HUES6 (cell line): ENCODE results near the gene FAM131C.
"Not testable (repeated sequence)": the region's sequence is repeated elsewhere in the genome, so short reads cannot be mapped to it uniquely, and the experiment has no call there.

Experiments
- H3K27ac ChIP-seq: 2 replicates; pipeline ENCODE4 v1.7.0; 2013; ENCODE audit warnings: low read depth, mild to moderate bottlenecking, low read length, inconsistent platforms
- H3K27me3 ChIP-seq: 2 replicates; pipeline ENCODE4 v1.6.1; 2013; ENCODE audit warnings: low read length; ENCODE audit not compliant: control insufficient read depth, insufficient read depth
- H3K36me3 ChIP-seq: 2 replicates; pipeline ENCODE4 v1.6.1; 2013; ENCODE audit warnings: low read length; ENCODE audit not compliant: control insufficient read depth, insufficient read depth
- H3K4me1 ChIP-seq: 2 replicates; pipeline ENCODE4 v1.6.1; 2013; ENCODE audit warnings: low read length; ENCODE audit not compliant: control insufficient read depth, insufficient read depth
- H3K4me3 ChIP-seq: 2 replicates; pipeline ENCODE4 v1.5.1; 2013; ENCODE audit warnings: low read depth, low read length
- H3K9ac ChIP-seq: one replicate; pipeline ENCODE4 v1.6.1; 2013; ENCODE audit warnings: mild to moderate bottlenecking, low read length
- H3K9me3 ChIP-seq: 2 replicates; pipeline ENCODE4 v1.6.1; 2013; ENCODE audit warnings: low read depth, low read length; ENCODE audit not compliant: control insufficient read depth, insufficient read depth

The FAM131C gene

DNA sequence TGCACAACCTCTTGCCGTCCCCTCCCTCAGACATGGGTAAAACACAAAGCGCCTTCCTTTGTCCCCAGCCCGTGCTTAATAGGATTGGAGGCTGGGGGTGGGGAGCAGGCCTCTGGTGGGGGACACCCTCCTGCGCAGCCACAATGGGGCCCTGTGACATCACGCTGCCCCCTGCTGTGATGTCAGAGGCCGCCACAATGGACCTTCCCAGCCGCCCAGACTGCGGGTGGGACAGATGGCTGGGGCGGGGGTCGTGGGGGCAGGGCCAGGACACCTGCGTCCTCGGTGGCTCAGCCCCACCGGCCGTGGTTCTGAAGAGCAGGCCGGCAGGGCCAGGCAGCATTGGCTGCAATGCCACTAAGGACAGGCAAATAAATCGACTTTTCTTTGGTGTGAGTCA lies 42.6 kb upstream of the FAM131C start:
- peak overlapping the region; percentile 81 for H3K27ac ChIP-seq
- no peak overlapping the region; the same call in 1 of the 2 replicates for H3K4me3 ChIP-seq
- H3K9ac ChIP-seq, result peak overlapping the region; percentile 70
- peaks cover 74% of the 10 kb centered on the region for H3K4me1 ChIP-seq
- H3K9me3 ChIP-seq, result no peaks in the 10 kb centered on the region
- no peaks in the 10 kb centered on the region for H3K27me3 ChIP-seq
- H3K36me3 ChIP-seq, result no peaks in the 10 kb centered on the region

DNA sequence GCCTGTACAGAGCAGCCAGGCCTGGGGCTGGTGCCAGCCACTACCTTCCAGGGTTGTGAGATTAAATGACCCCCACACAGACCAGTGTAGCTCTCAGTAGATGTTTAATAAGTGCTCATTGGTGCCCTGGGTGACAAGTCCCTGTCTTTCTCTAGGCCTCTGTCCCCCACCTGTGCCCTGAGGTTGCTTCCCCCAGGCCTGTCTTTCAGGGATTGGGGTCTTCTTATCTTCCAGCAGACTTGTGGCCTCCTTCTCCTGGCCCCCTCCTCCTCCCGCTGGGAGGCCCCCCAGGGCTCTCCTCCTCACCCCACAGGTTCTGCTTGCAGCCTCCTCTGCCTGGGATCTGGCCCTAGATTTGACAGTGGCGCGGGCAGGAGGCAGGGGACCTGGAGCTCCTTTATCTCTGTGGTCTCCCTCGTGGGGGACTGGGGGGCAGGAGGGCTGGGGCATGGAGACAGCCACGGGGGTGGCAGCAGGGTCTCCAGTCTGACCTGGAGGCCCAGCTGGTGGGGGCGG lies 42.1 kb upstream of the FAM131C start:
- Histone ChIP-seq H3K4me1 (peaks cover 74% of the 10 kb centered on the region), H3K9ac (peak overlapping the region; percentile 78), H3K27me3 (no peaks in the 10 kb centered on the region), H3K36me3 (no peaks in the 10 kb centered on the region), H3K9me3 (no peaks in the 10 kb centered on the region), H3K27ac (peak overlapping the region; percentile 91), H3K4me3 (0 out of 2 replicates have a peak overlapping the region, but pooled peaks have one; percentile 15)

- H3K27ac ChIP-seq, result peak overlapping the region; percentile 91
- no peaks in the 10 kb centered on the region for H3K36me3 ChIP-seq
- H3K4me1 ChIP-seq, result peaks cover 68% of the 10 kb centered on the region
- H3K4me3 ChIP-seq, result 0 out of 2 replicates have a peak overlapping the region, but pooled peaks have one; percentile 15
- H3K27me3 ChIP-seq, result no peaks in the 10 kb centered on the region
- H3K9ac ChIP-seq, result peak overlapping the region; percentile 78
- H3K9me3 ChIP-seq, result no peaks in the 10 kb centered on the region
These were observed 41.3 kb upstream of the FAM131C start for GRCh38 chr1:16114527-16115467.

DNA sequence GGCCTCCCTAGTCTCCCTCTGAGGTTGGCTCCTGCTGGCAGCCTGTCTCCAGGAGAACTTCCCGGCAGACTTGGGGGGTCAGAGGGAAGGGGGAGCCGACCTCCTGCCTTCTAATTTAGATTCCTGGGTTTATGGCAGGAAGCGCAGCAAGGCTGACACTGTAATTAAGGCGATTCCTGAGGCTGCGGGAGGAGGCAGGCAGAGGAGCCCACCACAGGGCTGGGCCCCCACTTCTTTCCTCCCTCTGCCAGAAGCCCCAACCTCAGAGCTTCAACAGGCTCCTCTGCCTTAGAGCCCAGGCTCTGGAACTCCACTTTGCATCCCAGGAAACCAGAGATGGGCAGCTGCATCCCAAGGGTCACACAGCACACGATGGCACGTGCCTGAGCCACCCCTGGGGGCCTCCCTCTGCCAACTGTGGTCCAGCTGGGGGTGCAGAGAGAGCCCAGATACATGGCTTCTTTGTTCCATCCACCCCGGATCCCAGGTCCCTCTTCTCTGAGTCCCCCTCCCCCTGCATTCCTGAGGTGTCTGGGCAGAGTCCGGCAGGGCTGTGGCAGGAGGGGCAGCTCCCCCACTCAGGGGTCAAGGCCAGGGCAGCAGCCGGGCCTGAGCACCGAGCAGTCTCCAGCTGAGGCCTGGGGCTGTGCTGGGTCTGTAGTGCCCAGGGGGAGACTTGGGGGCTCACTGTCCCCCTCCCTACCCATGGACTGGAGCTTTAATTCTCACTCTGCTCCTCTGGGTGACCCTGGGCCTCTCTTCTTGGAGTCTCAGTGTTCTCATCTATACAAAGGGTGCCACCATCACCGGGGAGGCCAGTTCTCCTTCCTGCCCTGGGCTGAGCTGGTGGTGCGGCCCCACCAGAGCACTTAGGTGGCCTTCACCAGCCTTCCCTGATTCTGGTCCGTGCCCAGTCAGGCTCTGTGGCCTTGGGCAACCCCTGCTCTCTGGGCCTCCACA lies 39.4 kb upstream of the FAM131C start:
- Histone ChIP-seq H3K9ac (peak overlapping the region; percentile 24), H3K36me3 (no peaks in the 10 kb centered on the region), H3K9me3 (peaks cover 7% of the 10 kb centered on the region), H3K4me3 (no peak overlapping the region), H3K4me1 (peaks cover 52% of the 10 kb centered on the region), H3K27me3 (no peaks in the 10 kb centered on the region), H3K27ac (no peak overlapping the region)

DNA sequence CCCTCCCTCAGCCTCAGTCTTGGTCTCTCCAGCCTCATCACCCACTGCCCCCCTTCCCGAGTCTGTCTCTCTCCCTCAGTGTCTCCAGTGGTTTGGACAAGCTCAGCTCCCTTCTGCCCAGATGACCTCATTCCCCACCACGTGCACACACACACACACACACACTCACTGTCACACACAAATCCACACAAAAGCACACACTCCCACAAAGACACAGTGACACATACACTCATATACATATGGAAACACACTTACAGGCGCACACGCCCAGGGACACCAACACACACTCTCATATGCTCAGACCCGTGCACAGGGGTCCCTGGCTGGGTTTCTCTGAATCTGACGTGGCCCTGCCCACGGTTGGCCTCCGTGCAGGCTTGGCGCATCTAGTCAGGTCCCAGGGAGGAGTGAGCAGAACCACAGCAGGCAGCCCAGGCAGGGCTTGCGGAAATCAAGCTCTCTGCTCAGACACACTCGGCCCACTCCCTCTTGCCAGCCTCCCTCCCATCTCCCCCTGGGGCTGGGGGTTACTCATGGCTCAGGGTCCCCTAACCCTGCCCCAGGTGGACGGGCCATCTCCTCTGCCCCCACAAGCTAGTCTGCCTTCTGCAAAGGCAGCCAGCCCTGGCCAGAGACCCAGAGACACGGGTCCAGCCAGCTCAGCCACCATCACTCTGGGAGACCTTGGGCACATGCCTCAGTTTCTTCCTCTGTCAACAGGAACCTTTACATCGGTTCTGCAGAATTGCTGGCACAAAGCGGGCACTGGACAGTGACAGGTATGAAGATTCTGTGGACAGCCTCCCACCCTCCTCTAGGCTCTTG lies 38.5 kb upstream of the FAM131C start:
- Histone ChIP-seq H3K9me3 (peaks cover 13% of the 10 kb centered on the region), H3K9ac (no peak overlapping the region), H3K4me1 (peaks cover 44% of the 10 kb centered on the region), H3K36me3 (no peaks in the 10 kb centered on the region), H3K27ac (no peak overlapping the region), H3K4me3 (no peak overlapping the region), H3K27me3 (no peaks in the 10 kb centered on the region)

DNA sequence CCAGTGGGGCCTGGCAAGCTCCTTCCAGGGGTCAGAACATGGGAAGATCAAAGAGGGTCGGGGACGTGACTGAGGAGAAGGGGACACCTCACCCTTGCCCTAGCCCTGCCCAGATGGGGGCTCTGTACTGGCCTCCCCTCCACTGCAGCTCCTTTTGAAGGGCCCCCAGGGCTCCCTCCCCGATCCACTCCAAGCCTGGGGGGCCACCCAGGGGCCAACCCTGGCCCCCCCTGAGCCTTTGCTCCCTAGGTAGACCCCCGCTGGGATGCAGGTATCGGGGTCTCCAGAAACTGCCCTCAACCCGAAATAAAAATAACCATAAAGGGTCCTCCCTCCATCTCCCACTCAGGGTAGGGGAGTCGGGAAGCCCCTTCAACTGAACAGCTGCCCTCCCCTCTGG lies 37.4 kb upstream of the FAM131C start:
- Histone ChIP-seq H3K36me3 (no peaks in the 10 kb centered on the region), H3K27me3 (no peaks in the 10 kb centered on the region), H3K9me3 (peaks cover 14% of the 10 kb centered on the region), H3K4me3 (no peak overlapping the region), H3K27ac (no peak overlapping the region), H3K9ac (no peak overlapping the region), H3K4me1 (peaks cover 34% of the 10 kb centered on the region)

GRCh38 chr1:16110456-16110855 lies 37.0 kb upstream of the FAM131C start:
- no peak overlapping the region for H3K4me3 ChIP-seq
- no peaks in the 10 kb centered on the region for H3K27me3 ChIP-seq
- H3K27ac ChIP-seq, result no peak overlapping the region
- H3K9ac ChIP-seq, result no peak overlapping the region
- no peaks in the 10 kb centered on the region for H3K36me3 ChIP-seq
- peaks cover 14% of the 10 kb centered on the region for H3K9me3 ChIP-seq
- H3K4me1 ChIP-seq, result peaks cover 31% of the 10 kb centered on the region

GRCh38 chr1:16109571-16109970 lies 36.1 kb upstream of the FAM131C start:
- H3K9ac ChIP-seq, result no peak overlapping the region
- peaks cover 14% of the 10 kb centered on the region for H3K9me3 ChIP-seq
- peaks cover 23% of the 10 kb centered on the region for H3K4me1 ChIP-seq
- no peak overlapping the region for H3K4me3 ChIP-seq
- no peaks in the 10 kb centered on the region for H3K36me3 ChIP-seq
- no peak overlapping the region for H3K27ac ChIP-seq
- no peaks in the 10 kb centered on the region for H3K27me3 ChIP-seq

DNA sequence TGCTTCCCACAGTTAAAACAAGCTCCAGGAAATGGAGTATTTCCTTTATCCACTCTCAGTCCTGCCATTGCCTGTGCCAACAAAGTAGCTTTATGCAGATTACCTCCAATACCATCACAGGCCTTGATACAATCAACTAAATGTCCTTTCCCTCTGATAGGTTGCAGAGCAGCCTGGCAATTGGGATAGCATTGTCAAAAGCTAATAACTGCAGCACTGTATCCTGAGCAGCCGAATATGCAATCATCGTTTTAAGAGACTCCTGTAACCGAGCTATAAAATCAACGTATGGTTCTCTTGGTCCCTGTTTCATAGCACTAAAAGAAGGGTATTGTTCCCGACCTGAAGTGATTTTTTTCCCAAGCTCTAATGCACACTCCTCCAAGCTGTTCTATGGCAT lies 33.6 kb upstream of the FAM131C start:
- not testable (repeated sequence) for H3K9ac ChIP-seq, H3K4me1 ChIP-seq, H3K36me3 ChIP-seq, H3K4me3 ChIP-seq, H3K27me3 ChIP-seq, H3K27ac ChIP-seq
- peaks cover 21% of the 10 kb centered on the region for H3K9me3 ChIP-seq

GRCh38 chr1:16101623-16102022 lies 28.2 kb upstream of the FAM131C start:
- Histone ChIP-seq H3K4me1 (peaks cover 4% of the 10 kb centered on the region; the same call in 1 of the 2 replicates), H3K4me3 (no peak overlapping the region), H3K27me3 (no peaks in the 10 kb centered on the region), H3K27ac (no peak overlapping the region), H3K9me3 (peaks cover 14% of the 10 kb centered on the region), H3K36me3 (no peaks in the 10 kb centered on the region), H3K9ac (no peak overlapping the region)
